Stimulated activated CD8-positive, alpha-beta memory T cell treated with anti-CD3 and anti-CD28 coated beads, Interleukin-15, amount 100 ng/mL, for 24 hours (primary cell): ENCODE data around the gene CAMTA1.

Experiments
- DNase-seq: peaks from one replicate; pipeline ENCODE4 v3.0.0-alpha.2; 2020; ENCODE audit warnings: low read depth

Gene CAMTA1

DNA sequence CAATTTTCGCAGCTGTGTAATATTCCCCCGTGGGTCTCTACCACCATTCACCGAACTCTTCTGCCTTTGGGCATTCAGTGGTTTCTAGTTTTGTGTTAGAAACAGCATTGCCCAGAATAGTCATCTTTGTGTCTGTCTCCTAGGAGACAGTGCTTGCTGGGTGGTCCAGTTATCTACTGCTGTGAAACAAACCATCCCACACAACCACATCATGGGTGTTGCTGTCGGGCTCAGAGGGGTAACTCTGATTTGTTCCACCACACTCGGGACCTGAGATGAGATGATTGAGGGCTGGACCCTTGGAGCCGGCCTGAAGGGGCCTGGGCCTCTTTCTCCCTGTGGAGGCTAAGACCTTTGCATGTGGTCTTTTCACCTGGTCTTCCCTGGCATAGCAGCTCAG is 558.6 kb downstream of the CAMTA1 start:
- DNase-seq = no peak

DNA sequence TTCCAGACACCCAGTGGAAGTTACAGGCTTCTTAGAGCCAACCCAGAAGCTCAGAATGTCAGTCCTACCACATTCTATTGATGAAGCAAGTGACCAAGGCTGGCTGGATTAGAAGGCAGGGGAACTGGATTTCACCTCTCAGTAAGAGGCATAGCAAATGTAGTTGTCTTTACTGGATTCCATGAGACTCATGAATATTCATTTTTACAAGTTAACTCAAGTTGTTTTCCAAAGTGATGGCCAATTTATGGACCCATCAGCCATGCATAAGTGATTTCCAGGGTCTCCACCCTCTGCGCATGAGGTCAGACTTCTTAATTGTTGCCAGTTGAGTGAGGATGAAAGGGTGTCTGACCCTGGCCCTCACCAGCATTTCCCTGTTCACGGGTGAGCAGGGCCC is 559.0 kb downstream of the CAMTA1 start:
- DNase-seq = no peak

DNA sequence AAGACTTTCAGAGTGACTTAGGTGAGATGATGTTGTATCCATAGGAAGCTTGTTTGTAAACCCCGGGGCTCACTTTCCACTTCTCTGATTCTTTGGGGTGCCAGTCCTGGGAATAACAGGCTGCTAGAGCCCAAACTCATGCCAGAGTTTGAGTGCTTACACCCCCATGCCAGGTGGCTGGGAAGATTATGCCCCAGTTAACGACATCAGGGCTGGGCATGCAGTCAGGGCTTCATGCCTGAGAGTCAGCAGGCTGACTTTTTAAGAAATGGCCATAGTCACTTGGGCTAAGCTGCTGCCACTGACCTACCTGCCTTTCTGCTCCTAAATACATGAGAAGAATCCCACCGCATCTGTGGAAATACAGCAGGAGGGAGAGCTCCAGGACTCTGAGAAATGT is 560.3 kb downstream of the CAMTA1 start:
- no peak for DNase-seq

- no peak for DNase-seq
Observed at GRCh38 chr1:7346070-7346596, 560.9 kb downstream of the CAMTA1 start.

GRCh38 chr1:7346600-7347570 is 561.6 kb downstream of the CAMTA1 start:
- DNase-seq = no peak

DNA sequence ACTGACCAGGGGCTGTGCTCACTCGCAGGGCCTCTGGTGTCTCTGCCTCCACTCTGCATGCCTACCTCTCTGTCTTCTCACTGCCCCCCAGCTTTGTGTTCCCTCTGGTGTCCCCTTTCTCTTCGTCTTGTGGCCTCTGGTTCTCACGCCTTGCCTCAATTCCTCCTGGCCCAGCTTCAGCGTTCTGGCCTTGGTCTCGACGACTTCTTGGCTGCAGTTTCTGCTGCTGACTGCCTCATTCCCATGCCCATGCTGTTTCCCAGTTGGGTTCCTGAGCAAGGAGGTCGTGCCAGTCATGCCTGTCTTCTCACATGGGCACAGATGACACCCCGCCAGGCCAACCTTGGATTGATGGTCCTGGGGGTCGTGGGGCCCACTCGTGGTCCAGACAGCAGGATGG is 562.8 kb downstream of the CAMTA1 start:
- no peak for DNase-seq

DNA sequence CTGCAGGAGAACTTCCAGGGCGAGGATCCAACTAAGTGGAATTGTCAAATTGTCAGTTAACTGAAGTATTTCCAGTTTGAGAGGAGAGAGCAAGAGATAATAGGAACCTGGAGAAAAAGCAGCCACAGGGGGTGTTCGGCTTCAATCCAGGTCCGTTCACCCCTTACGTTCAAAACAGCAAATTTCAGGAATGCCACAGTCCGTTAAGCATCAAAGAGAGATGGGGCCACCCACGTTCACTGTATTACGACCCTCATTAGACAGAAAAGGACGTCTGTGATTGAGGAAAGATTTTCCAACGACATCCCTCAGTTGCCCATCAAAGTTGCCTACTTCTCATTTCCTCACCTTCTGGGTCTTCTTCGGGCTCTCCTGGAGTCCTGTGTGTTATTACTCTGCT is 563.3 kb downstream of the CAMTA1 start:
- DNase-seq = no peak

DNA sequence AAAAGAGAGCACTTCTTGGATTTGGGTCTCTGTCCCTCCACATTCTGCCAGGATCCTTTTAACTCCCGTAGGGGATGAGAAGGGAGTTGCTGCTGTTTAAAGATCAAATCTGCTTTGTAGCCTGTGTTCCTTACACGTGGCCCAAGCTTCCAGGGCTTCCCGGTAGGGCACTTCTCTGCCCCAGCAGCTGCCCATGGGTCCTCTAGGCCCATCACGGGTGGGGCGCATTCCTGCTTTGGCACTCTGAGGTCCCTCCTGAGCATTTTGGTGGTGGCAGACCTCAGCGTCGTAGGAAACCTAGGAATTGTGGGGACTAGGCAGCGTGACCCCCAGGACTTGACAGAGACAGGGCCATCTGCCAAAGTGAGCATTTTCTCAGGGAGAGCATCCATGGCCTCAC is 565.5 kb downstream of the CAMTA1 start:
- DNase-seq = no peak

- DNase-seq = no peak
Observed at GRCh38 chr1:7351649-7352048, 566.4 kb downstream of the CAMTA1 start.

DNA sequence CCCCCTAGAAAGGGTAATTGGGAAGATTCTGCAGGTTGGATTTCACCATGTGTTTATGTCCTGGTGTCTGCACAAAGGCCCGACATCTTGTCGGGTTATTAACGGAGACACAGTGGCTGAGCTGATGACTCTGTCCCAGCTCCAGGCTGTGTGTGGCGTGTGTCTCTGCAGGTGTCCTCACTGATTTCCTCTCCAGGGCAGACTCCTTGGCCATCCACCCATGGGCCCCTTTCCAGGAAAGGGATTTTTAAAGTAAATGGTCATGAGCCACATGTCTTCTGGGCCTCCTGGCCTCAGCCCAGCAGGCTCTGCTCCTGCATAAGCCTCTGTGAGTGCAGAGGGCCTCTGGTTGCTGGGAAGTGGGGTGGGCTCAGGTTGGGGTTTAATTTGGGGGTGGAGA is 567.1 kb downstream of the CAMTA1 start:
- no peak for DNase-seq

GRCh38 chr1:7352974-7353373 is 567.7 kb downstream of the CAMTA1 start:
- no peak for DNase-seq

DNA sequence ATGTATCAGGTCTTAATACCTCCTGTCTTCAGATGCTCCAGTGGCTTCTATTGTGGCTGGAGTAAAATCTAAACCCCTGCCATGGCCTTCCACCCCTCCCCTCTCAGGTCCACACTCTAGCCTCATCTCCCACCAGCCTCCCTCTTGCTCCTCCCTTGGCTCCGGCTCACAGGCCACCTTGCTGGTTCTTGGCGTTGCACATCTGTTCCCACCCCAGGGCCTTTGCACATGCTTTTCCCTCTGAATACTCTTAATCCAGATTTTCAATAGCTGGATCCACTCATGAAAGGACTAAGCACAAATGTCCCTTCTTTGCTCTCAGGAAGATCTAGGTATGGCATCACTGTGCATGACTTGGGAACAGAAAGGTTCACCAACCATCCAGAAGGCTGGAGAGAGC is 570.4 kb downstream of the CAMTA1 start:
- no peak for DNase-seq

DNA sequence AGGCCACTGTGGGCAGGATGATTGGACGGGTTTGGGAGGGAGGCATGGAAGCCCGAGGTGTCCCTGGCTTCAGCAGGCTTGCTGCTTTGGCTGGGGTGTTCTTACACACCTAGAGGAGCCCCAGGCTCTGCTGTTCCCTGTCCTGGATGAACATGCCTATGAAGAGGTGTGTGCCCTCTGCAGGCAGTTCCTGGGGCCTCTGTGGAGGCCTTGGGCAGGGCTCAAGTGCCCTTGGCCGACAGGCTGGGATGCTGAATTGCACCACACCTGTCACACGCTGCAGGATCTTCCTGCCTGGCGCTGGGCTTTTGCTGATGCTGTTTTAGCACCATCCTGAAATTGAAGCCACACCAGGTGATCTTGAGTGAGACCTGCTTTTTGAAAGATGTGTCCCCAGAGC is 570.8 kb downstream of the CAMTA1 start:
- no peak for DNase-seq

- no peak for DNase-seq
Observed at GRCh38 chr1:7358425-7358824, 573.2 kb downstream of the CAMTA1 start.

- DNase-seq = no peak
Observed at GRCh38 chr1:7360526-7360925, 575.3 kb downstream of the CAMTA1 start.

DNA sequence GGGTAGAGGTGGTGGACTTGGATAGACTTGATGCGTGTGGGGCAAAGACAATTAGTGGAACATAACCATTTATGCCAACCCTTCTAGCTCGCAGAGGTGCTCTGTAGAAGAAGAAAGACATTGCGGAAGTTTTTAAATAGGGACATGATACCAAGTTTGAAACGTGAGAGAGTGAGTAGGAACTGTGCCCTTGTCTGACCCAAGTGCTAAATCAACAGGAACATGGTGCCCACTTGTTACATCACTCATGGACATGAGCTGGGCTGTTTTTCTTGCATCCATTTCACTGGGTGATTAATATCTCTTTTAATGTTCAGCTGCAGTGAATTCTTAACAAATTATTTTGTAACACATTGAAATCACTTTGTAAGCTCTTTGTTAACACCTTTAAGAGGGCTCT is 577.7 kb downstream of the CAMTA1 start:
- no peak for DNase-seq

DNA sequence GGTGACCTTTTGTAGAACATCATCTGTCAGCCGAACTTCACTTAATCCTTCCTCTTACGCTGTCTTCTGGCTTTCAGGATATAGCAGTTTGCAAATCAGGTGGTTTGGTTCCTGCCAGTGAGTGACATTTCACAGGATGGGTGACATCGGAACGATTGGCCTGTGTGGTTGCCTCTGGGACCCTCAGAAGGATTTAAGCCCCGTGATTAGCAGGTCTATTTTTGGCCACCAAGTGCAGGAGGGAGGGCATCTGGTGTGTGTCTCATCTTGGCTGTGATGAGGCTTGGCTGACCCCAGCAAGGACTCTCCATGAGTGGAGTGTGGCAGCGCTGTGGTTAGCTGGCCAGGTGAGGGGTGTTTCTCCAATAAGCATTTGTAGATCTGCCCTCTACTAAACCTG is 578.2 kb downstream of the CAMTA1 start:
- DNase-seq = no peak

DNA sequence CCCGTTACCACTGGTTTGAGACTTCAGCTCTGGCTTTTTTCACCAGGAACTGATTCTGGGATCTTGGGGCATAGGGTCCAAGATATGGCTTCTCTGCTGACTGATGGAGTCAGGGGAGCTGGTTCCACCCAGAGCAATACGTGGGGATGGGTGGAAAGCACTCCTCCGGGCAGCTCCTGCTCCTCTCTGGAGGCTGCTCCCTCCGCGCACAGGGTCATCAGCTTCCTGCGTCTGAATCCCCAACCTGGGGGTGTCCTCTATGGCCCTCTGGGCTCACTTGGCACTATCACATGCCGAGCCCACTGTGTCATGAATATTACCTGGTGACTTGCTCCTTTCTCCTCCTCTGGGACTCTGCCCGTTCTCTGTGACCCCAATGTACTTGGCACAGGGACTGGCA is 580.5 kb downstream of the CAMTA1 start:
- no peak for DNase-seq

- no peak for DNase-seq
Observed at GRCh38 chr1:7366286-7366954, 581.2 kb downstream of the CAMTA1 start.

- DNase-seq = no peak
Observed at GRCh38 chr1:7366955-7367665, 581.9 kb downstream of the CAMTA1 start.

- DNase-seq = no peak
Observed at GRCh38 chr1:7369866-7370265, 584.6 kb downstream of the CAMTA1 start.

GRCh38 chr1:7371926-7372325 is 586.7 kb downstream of the CAMTA1 start:
- no peak for DNase-seq
